ENCODE measurements around the gene JPT2.

The JPT2 gene, protein sequence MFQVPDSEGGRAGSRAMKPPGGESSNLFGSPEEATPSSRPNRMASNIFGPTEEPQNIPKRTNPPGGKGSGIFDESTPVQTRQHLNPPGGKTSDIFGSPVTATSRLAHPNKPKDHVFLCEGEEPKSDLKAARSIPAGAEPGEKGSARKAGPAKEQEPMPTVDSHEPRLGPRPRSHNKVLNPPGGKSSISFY

DNA sequence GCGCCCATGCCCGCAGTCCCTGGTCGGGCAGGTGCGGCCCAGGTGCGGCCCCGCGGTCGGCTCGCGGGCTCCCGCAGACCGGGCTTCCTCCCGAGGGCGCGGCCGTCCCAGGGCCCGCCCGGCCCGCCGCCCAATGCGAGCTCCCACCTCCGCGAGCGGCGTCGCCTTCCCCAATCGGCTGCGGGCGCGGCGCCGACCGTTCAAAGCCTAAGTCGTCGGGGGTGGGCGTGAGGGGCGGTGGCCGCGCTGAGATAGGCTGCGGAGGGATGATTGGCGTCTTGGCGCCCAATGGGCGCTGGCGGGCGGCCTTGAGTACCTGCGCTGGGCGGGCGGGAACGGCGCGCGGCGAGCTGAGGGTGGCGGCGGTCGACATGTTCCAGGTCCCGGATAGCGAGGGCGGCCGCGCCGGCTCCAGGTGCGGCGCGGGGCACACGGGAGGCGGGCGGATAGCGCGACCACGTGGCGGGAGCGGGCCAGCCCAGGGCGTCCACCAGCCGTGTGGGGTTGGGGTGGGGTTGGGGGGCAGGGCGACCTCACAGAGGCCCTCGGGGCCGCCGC, at the start of gene JPT2:
TSS of gene JPT2 (plus strand) at position 338 of the 558 bp plus-strand sequence. CDS start at position 372, 34 bp downstream.
- peak; percentile 98 for DNase-seq (ENCODE audit: low spot score)

DNA sequence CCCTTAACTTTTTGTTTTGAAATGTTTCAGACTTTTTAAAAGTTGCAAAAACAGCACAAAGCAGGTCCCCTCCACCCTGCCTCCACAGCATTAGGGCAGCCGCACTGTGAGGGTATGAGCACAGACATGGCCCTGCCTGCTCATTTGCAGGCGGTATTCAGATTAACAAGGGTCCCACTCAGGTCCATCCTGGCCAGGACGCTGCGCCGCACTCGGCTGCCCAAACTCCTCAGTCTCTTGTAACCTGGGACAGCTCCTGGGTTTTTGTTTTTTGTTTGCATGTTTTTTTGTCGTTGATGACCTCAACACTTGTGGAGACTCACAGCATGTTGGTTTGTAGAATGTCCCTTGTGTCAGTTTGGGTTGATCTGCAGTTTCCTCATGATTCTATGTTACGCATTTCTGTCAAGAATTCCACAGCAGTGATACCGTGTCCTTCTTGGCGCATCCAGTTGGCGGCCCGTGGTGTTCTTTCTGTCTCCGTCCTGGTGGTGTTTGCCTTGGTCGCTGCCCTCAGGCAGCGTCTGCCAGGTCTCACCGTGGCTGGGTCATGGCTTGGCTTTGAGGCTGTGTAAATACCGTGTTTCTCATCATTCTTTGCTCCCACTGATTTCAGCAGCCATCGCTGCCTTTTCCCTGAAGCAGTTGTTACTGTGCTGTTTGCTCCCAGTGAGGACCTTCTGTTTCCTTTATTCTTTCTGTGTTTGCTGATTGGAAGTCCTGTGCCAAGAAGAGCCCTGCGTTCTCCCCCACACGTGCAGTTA, 47.4 kb upstream of the JPT2 start:
- DNase-seq (ENCODE audit: low spot score) = no peak

DNA sequence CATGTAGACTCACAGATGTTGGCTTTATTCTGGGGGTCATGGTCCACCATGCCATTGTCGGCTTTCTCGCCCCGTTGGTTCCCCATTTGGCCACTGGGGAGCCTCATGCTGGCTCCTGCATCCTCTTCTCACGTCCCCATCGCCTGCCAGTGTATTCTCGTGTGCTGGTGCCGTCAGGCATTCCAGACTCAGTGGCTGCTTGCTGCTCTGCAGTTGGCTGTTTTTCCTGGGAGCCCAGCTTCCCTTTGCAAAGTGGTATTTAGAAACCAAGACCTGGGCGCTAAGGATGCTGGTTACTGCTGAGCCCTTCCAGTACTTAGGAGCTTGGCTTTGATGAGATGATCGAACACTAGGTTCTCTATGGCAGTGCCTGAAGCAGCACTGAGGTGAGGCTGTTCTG, 46.8 kb upstream of the JPT2 start:
- DNase-seq (ENCODE audit: low spot score) = no peak

DNA sequence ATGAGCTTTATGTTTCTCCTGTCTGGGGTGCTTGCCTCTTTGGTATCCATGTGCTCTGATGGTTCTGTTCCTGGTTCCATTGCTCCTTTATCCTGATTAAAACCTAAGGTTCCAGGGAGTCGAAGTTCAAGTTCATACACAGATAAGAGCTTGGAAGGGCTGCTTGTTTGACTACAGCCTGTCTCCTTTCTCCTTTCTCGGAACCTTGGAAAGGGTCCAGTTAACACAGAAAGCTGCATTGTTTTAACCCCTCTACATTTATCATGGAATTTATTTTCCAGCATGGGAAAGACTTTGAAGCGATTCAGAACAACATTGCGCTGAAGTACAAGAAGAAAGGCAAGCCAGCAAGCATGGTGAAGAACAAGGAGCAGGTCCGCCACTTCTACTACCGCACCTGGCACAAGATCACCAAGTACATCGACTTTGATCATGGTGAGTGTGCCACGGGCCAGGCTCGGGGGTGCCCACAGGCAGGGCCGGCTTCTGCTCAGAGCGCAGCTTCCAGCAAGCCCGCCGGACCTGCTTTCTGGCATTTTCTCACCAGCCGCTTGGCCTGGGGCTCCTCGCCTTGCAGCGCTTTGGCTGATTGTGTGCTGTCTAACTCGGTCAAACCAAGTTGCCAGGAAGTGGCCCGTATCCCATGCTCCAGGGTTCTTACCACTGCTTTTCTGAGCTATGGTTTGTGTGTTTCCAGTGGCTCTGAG, 46.0 kb upstream of the JPT2 start:
- DNase-seq (ENCODE audit: low spot score) = no peak

DNA sequence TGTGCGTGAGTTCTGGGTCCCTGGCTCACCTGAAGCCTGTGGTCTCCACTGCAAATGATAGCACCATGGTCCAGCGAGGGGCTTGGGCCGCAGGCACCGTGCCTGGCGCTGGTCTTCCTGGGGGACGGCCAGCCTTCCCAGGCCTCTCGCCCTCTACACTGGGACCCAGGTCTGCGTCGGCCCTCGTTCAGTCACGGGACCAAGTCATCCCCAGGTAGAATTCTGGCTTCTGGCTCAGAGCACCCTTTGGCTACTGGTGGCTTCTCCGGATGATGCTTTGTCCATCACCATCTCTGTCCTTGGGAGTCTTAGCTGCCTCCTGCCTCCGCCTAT, 45.5 kb upstream of the JPT2 start:
- DNase-seq (ENCODE audit: low spot score) = no peak

DNA sequence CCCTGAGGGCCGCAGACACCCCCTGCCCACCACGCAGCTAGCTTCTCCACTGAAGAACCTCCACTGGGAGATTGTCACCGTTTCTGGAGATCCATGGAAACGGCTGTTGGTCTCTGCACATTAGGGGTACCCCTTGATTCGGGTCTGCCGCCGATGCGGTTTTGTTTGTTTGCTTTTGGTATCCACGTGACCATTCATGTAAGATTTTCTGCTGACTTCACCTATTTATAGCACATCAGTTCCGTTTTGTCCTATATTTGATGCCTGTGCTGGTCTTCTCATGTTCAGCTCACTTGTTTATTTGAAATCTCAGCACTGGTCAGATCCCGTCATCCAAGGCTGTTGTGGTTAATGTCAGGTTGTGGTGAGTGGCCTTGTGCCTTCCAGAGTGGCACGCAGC, 44.8 kb upstream of the JPT2 start:
- DNase-seq (ENCODE audit: low spot score) = no peak

DNA sequence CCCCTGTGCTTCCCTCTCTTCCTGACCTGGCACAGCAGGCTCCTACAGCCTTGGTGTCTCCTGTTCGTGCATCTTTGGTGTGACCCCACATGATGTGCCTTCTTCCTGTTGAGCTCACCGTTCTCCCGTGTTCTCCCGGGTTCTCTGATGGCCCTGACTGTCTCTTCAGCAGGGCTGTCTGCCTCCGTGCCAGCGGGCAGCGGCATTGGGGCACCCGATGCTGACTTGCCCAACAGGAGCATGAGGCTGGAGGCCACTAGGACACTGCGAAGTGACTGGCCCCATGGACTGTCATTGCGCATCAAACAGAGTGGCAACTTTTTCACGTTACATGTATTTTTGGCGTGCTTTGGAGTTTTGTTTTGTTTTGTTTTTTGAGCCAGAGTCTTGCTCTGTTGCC, 43.5 kb upstream of the JPT2 start:
- no peak for DNase-seq (ENCODE audit: low spot score)

DNA sequence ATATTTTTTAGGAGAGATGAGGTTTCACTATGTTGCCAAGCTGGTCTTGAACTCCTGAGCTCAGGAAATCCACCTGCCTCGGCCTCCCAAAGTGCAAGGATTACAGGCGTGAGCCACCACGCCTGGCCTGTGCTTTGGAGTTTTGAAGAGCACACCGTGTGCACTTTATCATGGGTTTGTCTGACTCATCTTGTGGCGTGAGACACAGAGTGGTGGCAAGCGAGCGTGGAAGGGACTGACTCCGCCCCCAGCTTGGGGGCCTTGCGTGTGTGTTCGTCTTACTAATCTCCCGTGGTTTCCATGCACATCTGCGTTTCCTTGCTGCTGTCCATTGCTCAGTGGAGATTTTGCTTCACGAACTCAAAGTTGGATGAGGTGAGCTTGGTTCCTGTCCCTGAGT, 43.0 kb upstream of the JPT2 start:
- DNase-seq (ENCODE audit: low spot score) = no peak

DNA sequence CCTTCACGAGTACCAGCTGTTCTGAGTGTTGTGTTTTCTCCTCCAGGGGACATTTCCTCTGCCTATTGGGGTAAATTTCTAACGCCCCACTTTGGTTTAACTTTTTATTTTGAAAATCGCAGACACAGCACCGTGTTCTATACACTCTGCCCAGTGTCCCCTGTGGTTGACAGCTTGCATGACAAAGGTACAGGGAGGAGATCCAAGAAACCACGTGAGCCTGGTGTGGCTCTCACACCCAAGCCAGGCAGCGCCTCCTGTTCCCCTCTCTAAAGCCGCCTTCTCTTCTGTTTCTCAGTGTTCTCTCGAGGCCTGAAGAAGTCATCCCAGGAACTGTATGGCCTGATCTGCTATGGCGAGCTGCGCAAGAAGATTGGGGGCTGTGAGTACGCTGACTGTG, 40.6 kb upstream of the JPT2 start:
- DNase-seq (ENCODE audit: low spot score) = no peak

DNA sequence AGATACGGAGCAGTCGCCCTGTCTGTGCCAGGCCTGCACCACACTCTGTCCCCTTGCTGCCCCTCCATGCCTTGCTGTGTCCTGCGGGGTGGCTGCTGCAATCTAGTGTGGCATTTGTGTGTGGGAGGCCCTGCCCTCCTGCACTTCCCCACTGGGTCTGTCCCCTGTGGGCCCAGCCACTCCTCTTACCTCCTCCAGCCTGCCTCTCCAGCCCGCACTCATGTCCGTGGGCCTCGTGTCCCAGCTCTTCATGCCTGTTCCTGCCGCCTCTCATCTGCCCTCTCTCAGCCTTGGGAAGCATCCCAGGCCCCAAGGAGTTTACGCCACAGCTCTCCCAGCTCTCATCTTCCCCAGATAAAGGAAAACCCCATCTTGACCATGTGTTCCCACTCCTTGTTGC, 39.3 kb upstream of the JPT2 start:
- no peak for DNase-seq (ENCODE audit: low spot score)

DNA sequence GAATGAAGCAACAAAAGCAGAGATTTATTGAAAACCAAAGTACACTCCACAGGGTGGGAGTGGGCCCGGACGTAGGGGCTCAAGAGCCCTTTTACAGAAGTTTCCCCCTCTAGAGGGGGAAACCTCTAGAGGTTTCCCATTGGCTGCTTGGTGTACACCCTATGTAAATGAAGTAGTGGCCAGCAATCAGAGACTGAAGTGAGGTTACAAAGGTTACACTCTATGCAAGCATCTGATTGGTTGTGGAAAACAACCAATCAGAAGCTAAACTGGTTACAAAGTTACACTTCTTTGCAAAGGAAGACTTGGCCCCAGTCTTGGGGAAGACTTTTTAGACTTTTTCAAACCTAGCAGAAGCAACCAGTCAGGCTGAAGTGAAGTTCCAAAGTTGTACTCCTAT, 38.8 kb upstream of the JPT2 start:
- no peak for DNase-seq (ENCODE audit: low spot score)

DNA sequence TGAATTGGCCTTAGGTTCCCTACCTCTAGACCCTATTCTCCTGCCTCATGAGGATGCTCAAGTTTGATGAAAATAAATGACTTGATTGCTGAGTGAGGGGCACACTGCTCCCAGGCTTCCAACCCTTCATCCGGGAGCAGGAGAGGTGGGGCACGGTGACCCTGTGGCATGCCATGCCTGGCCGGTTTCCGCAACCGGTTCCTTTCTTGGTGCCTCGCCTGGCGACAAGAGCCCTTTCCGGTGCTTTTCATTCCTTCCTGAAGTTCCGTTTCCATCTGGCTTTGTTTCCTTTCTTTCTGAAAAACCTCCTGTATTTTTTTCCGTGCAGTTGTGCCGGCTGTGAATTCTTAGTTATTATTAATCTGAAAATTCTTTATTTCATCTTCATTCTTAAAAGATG, 38.2 kb upstream of the JPT2 start:
- no peak for DNase-seq (ENCODE audit: low spot score)

DNA sequence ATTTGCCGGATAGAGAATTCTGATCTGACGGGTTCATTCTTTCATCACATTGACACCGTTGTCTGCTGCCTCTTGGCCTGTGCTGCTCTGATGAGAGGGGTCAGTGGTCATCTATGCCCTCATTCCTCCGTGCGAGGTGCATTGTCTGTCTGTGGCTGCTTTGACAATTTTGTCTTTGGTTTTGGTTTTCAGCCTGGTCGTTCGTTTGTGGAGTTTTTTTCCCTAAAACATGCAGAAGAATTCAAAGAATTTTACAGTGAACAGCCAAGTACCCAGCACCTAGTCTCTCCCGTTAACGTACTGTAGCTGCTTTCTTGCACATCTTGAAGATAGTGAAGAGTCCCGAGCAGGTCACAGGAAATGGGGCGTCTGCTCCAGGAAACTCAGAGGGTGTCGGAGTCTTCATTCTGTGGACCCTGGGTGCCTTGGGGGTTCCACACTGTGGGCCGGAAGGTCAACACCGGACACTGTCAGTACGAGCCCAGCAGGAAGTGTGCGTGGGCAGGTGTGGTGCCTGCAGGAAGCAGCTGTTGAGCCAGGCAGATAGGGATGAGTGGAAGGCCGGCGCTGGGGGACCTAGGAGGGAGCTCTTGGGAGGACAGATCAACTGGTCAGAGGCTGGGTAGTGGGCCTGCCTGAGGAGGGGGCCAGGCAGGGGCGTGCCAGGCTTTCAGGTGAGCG, 37.7 kb upstream of the JPT2 start:
- DNase-seq (ENCODE audit: low spot score) = no peak

DNA sequence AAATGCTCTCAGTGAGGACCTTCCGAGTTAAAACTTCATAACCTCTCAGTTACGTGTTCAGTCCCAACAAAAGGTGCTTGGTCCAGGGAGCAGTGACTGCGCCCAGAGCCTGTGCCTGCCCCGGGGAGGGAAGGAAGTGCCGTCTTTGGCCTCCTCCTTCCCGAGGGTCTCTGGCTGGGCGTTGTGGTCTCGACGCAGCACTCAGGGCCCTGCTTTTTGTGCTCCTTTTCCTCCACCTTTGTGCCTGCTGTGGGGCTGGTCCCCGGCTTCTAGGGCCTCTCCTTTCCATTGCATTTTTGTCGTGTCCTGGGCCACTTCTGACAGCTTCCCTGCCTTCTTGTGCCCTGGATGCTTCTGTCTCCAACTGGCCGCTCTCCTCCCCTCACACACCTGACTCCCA, 36.8 kb upstream of the JPT2 start:
- DNase-seq (ENCODE audit: low spot score) = no peak

DNA sequence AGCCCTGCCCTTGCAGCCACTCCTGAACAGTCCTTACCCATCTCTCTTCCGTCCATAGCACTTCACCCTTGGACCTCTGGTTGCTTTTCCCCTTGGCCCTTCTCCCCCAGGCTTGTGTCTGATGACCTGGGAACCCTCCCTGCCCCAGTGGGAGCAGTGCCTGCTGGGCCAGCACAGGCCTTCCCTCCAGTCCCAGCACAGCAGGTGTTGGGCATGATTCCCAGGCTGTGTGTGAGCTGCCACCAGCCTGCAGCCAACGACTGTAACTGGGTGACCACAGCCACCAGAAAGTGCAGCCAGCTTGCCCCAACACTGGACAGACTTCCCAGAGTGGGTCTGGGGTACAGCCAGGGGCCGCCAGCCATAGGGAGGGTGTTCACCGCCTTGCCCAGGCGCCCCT, 35.9 kb upstream of the JPT2 start:
- no peak for DNase-seq (ENCODE audit: low spot score)

DNA sequence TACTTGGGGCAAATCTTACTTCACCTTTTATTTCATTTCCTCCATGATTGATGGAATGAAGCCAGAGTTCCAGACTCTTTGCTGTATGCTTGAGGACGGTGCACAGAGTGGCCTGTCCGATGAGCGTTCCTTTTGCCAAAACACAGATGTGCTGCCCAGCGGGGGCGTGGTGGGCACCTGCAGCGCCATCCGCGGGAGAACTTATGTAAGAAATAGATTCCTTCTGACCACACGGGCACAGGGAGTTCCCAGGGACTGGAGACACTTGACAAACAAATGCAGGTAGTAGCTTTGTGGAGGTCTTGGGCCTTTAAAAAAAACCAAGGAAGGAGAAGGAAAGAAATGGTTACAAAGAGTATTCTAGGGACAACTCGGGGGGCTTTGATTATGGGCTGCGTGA, 35.3 kb upstream of the JPT2 start:
- DNase-seq (ENCODE audit: low spot score) = no peak

DNA sequence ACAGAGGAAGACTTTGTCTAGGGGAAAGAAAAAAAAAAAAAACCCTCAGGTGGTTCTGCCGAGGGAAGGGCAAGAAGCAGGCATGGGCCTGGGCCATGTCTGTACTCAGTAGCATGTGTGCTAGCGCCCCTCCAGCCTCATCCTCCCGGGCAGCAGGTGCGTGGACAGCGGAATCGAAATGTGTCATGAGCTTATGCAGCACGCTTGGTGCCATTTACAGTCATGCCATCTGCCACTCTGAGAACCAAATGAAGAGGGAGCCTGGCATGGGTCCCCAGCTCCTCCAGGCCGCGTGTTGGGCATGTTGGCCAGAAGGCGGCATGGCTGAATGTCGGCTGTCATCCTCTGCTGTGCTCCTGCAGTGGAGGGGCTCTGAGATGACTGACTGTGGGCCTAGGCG, 34.6 kb upstream of the JPT2 start:
- no peak for DNase-seq (ENCODE audit: low spot score)

DNA sequence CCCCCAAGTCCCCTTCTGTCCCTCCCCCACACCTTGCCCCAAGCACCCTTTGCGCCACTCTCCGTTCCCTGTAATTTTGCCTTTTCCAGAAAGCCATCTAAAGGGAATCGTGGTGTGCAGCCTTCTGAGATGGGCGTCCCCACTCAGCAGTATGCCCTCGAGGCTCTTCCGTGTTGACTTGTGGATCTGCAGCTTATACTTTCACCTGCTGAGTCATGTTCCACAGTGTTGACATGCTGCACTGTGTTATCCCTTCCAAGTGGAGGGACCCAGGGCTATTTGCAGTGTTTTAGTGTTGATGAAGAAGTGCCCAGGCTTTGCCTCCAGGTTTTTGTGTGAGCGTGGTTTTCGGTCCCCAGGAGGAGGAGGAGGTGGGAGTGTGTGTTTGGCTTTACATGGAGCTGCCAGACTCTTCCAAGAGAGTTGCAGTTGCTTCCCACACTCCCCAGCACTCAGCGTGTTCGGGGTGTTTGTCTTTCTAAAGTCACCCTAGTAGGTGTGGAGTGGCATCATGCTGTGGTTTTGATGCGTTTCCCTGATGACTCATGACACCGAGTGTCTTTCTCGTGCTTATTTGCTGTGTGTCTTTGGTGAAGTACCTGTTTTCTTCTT, 32.1 kb upstream of the JPT2 start:
- peak; percentile 45 for DNase-seq (ENCODE audit: low spot score)

DNA sequence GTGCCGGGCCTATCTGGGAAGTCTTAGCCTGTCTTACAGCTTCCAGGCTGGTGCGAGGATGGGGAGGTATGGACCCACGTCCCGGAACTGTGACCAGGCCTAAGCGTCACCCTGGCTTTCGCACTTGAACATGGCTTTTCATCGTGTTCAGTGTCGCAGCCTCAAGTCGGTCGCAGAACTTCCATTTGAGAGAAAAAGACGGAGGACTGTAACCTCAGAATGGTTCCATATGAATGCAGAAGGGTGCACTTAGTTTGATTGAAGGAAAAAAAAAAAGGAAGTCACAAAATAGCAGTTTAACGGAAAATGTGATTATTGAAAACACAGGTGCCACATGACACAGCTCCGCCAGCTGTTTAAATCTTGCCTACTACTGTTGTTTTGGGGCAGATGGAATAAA, 30.2 kb upstream of the JPT2 start:
- no peak for DNase-seq (ENCODE audit: low spot score)

DNA sequence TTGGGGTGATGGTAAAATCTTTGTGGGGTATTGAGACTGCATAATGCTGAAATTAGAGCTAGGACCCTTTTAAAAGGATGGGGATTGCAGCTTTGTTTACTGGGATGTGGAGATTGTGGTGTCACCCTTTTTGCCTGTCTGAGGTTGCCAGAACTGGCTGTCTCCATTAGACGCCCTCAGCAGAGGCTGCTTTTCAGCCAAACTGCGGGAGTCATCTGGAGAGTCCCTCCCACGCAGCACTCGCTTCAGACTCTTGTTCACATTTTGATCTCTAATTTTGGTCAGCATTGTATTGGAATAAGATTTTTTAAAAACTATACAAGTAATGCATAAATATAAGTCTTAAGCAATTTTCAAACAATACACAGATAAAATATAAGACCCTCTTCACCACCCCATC, 27.9 kb upstream of the JPT2 start:
- DNase-seq (ENCODE audit: low spot score) = no peak

DNA sequence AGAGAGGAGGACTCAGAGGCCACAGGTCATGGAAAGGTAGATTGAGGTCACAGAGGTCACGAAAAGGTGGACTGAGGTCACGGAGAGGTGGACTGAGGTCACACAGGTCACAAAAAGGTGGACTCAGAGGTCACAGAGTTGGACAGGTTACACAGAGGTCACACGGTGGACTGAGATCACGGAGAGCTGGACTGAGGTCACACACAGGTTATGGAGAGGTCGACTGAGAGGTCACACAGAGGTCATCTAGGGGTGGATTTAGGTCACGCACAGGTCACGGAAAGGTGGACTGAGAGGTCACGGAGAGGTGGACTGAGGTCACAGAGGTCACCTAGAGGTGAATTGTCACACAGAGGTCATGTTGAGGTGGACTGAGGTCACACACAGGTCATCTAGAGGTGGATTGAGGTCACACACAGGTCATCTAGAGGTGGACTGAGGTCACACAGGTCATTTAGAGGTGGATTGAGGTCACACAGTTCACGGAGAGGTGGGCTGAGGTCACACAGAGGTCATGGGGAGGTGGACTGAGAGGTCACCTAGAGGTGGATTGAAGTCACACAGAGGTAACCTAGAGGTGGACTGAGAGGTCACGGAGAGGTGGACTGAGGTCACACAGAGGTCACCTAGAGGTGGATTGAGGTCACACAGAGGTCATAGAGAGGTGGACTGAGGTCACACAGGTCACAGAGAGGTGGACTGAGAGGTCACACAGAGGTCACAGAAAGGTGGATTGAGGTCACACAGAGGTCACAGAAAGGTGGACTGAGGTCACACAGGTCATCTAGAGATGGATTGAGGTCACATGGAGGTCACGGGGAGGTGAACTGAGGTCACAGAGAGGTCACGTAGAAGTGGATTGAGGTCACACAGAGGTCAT, 26.7 kb upstream of the JPT2 start:
- no peak for DNase-seq (ENCODE audit: low spot score)
